Dermis blood vessel endothelial cell (primary cell): Measurements from ENCODE around the gene CISD3. TPM values are rescaled to one million over a fixed set of nuclear protein-coding genes. Genes with fewer than 3 reads are reported as not detected.

ENCODE experiments used
- DNase-seq: peaks from one replicate; pipeline ENCODE4 v3.0.0; 2010
- total RNA-seq: library from RNA; depleted of rRNA; stranded (reverse); fragments of >200 nt; gene quantifications from 2 replicates; pipeline ENCODE4 v1.2.3, GENCODE V29; 2014

Gene CISD3
- total RNA-seq, 1 donor from 2014 or later: 1.7 TPM

- DNase-seq: no peak
Observed at GRCh38 chr17:38728290-38728831, 1.8 kb upstream of the CISD3 start.

- no peak for DNase-seq
Observed at GRCh38 chr17:38729368-38729885, 714 bp upstream of the CISD3 start.

GRCh38 chr17:38730526-38731379 is 612 bp downstream of the CISD3 start:
- peak; percentile 53 for DNase-seq

GRCh38 chr17:38731526-38732294 is 1.6 kb downstream of the CISD3 start:
- peak; percentile 25 for DNase-seq

DNA sequence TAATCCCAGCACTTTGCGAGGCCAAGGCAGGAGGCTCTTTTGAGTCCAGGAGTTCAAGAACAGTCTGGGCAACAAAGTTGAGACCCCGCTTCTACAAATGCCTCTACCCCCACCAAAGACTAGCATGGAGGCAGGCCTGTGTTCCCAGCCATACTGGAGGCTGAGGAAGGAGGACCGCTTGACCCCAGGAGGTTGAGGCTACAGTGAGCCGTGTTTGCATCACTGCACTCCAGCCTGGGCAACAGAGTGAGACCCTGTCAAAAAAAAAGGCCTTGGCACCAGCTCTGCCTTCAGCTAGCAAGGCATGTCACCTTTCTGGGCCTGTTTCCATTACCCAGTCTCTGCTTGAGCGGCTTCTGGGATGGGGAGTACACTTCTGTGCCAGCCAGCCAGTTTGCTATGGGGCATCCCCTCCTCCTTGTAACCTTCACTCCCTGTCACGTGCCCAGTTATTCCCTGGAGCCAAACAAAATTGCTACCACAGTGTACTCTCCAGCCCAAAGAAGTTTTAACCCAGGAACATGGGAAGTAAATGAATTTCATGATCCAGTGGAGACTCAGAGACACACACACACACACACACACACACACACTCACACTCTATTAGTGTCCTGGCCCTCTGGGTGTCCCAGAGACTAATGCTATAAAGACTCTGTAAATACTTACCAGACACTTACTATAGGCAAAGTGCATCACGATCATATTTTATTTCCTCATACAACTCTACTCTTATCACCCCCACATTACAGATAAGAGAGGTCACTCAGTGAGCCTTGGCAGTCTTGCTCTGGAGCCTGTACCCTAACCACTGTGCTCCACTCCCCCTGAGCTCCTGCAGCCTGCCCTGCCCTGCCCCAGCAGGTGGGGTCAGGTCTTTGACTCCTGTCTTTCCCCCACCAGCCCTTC is 2.5 kb downstream of the CISD3 start:
- DNase-seq: no peak

- DNase-seq: no peak
Observed at GRCh38 chr17:38733282-38733981, 3.3 kb downstream of the CISD3 start.

DNA sequence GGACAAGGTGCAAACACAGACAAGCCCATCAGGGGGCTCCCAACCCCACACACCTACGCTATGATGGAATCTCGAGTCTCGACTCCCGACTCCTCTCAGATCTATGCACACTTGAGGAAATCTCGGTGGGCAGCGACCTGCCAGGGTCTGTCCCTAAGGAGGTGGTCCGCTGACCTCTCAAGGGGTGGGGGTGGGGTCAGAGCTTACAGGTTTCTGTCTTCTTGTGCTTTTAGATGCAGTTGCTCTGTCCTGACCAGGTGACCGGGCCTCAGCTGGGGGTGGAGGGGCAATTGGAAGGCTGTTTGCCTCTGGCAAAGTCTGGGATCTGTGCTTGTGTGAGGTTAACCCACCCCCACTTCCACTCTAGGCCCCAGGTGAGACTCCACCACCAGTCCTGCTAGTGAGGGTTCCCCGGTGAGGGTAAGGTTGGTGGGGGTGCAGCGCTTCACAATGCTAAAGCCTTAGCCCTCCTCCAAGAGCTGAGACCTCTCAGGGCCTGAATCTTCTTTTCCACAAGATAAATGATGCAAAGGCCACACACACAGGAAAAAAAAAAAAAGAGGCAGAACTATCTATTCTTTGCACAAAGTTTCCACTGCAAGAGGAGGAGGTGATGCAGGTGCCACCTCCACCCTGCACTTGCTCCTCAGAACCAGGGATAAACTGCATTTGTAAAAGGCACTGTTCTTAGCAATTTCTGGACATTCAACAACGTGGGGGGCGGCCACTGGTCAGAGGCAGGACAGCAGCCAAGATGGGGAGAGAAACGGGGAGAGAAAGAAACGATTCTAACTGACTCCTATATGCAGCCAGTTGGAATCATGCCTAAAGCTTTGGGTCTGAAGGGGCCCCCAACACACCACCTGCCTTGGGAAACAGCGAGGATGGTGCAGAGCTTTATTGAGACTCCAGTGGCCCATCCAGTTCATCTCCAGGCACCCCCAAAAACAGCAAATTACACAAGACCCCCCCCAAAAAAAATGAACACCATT is 4.1 kb downstream of the CISD3 start:
- DNase-seq: peak; percentile 46

- peak; percentile 60 for DNase-seq
Observed at GRCh38 chr17:38735161-38735997, 5.2 kb downstream of the CISD3 start.

DNA sequence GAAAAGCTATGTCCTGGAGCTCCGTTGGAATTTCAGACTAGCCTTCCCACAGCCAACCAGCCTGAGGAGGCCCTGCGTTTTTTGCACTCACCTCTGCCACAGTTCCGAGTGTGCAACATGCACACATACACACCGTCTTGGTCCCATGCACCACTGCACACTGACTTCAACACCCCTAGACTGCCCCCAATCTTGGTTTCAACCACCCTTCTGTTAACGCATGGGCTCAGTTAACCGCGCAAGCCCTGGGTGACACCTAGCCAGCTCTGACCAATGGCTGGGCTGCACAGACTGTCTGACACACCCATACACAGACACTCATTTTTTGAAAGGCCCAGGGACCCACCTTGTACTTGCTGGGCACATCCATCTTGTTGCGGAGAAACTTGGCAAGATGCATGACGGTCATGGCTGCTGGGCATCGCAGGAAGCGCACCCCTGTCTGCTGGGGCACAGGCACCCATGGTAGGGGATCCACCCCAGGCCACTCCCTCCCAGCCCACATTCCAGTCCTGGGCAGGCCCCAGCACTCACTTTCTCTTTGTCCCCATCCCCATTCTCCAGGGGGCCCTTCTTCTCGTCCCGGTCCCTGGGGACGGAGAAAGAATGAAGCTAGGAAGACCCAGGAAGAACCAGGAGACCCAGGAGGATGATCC is 8.0 kb downstream of the CISD3 start:
- DNase-seq: no peak

DNA sequence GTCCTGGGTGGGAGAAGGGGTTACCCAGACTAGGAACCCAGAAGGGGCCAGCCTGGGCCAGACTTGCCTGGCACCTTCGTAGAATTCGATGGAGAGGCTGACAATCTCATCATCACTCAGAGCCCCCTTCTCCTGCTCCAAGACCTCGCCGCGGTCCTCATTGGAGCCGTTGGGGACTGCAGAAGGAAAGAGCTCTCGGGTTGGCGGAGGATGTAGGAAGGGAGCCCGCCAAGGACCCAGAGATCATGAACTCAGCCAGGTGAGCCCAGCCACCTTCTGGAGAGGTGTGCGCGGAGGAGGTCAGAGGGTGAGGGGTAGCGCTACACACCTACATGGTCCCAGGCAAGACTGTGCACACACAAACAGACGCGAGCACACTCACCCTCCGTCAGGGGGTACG is 8.5 kb downstream of the CISD3 start:
- DNase-seq: no peak

- no peak for DNase-seq
Observed at GRCh38 chr17:38739305-38739704, 9.2 kb downstream of the CISD3 start.

DNA sequence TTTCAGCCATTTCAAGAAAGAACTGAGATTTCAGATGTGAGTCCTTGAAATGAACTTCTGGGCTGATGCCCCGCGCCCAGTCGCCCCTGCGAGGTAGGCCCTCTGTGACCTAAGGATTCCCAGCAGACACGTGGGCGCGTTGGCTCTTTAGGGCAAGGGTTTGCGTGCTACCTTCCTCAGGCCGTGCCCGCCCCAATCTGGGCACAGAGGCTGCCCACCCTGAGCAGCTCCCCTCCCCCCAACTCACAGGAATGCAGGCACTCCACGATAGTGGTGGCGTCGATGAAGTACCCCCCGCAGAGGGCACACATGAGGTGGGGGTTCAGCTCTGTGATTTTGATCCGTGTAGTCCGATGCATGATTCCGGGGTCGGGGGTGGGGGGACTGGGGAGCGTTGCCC is 9.9 kb downstream of the CISD3 start:
- DNase-seq: no peak

- no peak for DNase-seq
Observed at GRCh38 chr17:38740806-38741205, 10.7 kb downstream of the CISD3 start.

DNA sequence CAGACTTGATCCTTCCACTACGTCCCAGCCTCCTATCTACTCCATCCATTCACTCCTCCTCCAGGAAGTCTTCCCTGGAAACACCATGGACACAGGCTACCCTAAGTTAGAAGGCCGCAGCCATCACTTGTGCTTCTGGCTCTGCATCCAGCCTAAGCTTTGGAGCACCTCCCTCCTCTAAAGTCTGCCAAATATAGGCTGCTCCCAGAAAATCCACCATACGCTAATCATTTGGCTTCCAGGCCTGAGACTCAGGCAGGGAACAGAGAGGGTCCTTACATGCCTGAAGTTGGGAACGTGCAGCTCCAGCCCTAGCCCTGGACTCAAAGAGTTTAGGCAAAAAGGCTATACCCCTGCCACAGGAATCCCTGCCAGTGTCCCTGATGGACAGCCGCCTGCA is 11.3 kb downstream of the CISD3 start:
- no peak for DNase-seq

- no peak for DNase-seq
Observed at GRCh38 chr17:38741921-38742410, 11.8 kb downstream of the CISD3 start.

DNA sequence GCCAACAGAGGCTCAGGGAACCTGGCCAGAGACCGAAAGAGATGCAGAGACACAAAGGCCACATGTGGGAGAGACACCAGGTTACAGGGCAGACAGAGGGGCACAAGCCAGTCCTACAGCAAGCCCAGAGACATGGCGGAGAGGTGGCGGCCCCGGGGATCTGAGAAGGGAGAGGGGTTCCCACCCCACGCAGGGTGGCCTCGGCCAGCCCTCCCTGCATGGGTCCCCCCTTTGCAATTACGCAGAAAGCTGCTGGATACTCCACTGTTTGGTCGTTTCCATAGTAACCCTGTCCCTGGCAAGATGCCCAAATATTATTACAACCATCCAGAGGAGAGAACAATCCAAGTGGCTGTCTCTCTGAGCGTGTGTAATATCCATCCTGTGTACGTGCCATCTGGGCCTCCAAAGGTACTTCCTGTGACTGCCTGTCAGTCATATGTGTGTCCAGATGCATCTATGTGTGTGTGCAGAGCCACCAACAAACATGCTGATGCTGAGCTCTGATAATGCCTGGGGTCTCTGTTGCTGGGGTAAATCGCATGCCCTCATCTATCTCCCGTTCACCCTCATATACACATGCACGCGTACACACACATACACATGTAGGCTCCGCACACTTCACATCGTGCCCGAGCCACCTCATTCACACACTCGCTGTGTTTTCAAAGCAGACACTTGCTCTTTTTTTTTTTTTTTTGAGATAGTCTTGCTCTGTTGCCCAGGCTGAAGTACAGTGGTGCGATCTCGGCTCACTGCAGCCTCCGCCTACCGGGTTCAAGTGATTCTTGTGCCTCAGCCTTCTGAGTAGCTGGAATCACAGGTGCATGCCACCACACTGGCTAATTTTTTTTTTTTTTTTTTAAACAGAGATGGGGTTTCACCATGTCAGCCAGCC is 12.5 kb downstream of the CISD3 start:
- peak; percentile 95 for DNase-seq

DNA sequence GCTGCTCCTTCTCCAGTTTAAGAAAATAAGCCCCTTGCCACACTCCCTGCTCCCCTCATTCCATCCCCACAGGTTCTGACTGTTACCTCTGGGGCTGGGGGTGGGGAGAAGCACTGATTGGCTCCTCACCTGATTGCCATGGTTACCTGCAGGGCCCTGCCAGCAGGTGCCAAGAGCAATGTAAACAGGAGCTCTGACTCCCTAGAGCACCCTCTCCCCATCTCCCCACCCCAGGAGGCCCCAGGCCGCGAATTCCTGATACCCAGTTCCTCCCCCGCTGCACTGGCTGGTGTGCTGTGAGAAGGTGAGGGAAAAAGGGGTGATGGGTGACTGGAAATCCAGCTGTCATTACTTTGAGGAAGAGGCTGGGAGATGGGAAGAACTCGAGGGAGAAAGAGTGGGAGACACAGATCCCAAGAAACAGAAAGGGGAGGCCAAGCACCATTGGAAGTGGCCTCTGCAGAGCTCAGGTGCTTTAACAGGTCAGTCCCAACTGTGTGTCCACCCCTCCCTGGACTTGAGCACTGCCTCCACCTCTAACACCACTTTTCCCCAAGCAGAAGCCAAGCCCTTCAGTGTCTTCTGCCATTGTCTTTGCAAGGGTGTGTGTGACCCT is 13.5 kb downstream of the CISD3 start:
- no peak for DNase-seq
